ENCODE measurements around the gene LGALS4.
A peak's percentile ranks its signal among the peaks of the same experiment; 100 is the strongest.
"Not testable (repeated sequence)": the region's sequence is repeated elsewhere in the genome, so short reads cannot be mapped to it uniquely, and the experiment has no call there.

The LGALS4 gene

DNA sequence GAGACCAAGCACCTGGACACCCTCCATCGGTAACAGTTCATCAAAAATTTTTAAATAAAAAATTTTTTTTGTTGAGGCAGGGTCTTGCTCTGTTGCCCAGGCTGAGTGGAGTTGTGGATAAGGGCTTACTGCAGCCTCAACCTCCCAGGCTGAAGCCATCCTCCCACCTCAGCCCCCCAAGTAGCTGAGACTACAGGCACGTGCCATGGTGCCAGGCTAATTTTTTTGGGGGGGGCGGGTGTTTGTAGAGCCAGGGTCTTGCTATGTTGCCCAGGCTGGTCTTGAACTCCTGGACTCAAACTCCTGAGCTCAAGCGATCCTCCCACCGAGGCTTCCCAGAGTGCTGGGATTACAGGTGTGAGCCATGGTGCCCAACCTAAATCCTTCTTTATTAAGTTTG, 19.1 kb downstream of the LGALS4 start:
- no peak for ATAC-seq

DNA sequence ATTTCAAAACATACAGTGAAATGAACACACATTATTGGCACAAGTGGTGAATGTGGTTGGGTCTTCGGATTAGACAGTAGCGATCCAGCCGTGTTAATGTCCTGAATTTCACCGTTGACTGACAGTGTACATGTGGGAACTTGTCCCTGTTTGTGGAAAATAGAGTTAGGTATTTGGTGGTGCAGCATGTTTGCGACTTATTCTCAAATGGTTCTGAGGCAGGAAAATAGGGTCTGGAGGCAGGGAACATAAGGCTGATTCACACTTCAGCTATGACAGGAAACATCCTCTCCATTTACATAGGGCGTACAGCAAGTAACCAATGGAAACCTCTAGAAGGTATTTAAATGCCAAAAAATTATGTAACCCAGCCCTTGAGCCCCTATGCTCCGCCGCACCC, 19.6 kb downstream of the LGALS4 start:
- ATAC-seq, result no peak

- peak in 1 of 2 donors; percentile 21 for ATAC-seq
Measured at GRCh38 chr19:38792250-38793111, 20.3 kb downstream of the LGALS4 start.

DNA sequence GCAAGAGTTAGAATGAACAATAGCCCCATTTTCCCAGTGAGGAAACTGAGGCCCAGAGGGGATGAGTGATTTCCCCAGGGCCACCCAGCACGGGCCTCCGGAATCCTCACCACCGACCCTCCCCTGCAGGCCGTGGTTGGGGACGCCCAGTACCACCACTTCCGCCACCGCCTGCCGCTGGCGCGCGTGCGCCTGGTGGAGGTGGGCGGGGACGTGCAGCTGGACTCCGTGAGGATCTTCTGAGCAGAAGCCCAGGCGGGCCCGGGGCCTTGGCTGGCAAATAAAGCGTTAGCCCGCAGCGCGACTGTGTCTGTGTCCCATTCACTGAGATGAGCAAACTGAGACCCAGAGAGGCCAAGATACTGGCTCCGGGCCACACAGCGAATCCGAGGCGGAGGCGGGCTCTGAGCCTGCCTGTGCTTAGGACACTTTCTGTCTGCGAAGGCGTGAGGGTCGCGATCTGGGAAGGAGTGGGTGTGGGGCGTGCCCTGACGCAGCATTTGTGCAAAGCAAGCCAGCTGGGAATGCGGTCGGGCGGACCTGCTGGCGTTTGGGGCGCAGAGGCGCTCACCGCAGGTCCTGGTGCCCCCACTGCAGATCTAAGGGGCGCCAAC, 21.2 kb downstream of the LGALS4 start:
- peak; percentile 90 to 96 for ATAC-seq

DNA sequence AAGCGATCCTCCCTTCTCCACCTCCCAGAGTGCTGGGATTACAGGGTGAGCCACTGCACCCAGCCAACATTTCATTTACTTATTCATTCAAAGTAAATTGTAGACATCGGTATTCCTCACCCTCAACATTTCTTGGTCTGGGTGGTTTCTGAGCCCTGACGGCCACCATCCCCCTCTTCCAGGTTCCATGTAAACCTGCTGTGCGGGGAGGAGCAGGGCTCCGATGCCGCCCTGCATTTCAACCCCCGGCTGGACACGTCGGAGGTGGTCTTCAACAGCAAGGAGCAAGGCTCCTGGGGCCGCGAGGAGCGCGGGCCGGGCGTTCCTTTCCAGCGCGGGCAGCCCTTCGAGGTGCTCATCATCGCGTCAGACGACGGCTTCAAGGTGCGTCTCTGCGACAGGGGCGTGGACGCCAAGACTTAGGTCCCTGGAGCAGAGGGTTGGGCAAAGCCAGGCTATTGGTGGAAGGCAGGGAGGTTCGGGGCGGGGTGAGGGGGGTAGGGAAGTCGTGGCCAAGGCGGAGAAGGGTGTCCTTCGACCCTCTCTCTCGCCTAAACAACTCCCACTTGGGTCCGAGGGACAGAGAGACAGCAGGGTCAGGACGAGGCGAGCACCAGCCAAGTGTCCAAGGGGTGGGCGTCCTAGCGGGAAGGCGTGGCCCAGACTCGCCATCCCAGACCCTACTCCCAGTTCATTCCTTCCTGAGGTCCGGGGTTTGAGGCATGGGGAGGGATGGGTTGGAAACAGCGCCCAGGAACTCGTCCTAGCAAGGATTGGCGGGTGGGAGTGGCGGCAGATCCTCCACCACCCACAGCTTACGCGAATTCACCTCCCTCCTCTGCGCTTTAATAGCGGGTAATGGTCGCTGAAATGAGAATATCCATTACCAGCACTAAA, 22.0 kb downstream of the LGALS4 start:
- not testable (repeated sequence) for ATAC-seq

DNA sequence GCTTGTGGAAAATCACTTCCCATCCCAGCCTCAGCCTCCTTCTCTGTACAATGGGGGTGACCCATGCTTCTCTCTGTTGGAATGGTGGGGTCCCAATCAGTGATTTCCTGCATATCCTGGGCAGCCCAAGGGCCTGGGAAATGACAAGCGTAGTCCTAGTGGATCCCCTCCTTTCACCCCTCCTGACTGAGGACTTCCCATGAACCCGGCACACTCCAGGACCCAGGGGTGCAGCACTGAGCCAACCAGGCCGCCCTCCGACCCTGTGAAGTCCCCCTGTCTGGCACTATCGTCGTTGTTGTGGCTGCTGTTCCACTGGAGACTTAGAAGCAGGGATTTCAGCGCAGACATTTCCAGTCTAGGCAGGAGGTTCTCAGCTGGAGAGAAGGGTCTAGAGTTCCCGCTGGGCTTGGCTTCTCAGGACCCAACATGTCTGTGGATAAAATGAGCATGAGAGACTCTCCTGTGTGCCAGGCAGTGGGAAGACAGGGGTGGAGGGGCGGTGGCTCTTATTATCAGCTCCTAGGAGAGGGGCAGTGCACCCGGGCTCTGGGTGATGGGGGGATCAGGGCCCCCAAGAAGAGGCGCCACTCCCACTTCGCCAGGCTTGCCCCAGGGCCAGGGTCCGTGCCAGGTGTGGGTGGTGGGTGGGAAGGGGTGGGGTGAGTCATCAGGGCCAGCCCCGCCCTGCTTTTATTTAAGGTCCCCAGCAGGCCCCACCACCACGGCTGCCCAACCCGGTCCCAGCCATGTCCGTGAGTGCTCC, 24.1 kb downstream of the LGALS4 start, which contains the start of gene LGALS7B:
LGALS7B (plus strand) TSS at position 723 of the 766 bp plus-strand sequence; CDS start at position 750, 27 bp downstream.
- ATAC-seq, result no peak

GRCh38 chr19:38786572-38787265, 26.0 kb downstream of the LGALS4 start:
- no peak for ATAC-seq

- ATAC-seq, result not testable (repeated sequence)
Measured at GRCh38 chr19:38786061-38786460, 26.7 kb downstream of the LGALS4 start.

GRCh38 chr19:38785187-38785699, 27.5 kb downstream of the LGALS4 start:
- ATAC-seq, result no peak

- ATAC-seq, result no peak
Measured at GRCh38 chr19:38784224-38784623, 28.5 kb downstream of the LGALS4 start.

- not testable (repeated sequence) for ATAC-seq
Measured at GRCh38 chr19:38782212-38782611, 30.5 kb downstream of the LGALS4 start.

DNA sequence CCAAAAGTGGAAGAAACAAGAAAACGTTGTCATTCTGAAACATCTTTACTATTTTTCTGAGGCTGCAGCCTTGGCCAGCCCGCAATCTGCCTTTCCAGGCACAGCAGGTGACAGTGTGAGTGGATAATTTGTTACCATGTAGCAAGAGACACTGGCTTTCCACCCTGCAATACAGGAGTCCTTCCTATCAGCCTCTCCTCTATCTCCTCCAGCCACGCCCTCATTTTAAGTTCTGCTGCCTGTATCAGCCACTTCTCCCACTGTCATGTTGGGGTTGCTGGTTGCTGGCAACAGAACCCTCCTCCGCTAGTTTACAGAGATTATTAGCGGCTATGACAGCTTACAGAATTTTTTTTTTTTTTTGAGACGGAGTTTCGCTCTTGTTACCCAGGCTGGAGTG, 31.7 kb downstream of the LGALS4 start:
- ATAC-seq, result no peak

- ATAC-seq, result no peak
Measured at GRCh38 chr19:38780443-38780842, 32.3 kb downstream of the LGALS4 start.

DNA sequence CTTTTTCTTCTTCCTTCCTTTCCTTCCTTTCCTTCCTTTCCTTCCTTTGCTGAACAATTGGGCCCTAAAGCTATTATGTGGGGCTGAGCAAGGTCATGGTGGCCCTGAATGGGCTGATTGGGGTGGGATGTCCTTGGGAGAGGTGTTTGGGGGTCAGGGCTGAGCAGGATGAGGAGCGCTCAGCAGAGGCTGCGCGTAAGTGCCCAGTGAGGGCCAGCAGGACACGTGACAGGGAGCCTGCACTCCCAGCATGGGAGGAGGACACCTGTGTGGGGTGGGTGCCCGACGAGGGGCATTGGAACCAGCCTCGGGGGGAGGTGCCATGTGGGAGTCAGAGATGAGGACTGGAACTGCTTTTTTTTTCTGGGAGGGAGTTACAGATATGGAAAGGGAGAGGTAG, 34.0 kb downstream of the LGALS4 start:
- ATAC-seq, result no peak

- ATAC-seq, result no peak
Measured at GRCh38 chr19:38774181-38774950, 38.4 kb downstream of the LGALS4 start.

DNA sequence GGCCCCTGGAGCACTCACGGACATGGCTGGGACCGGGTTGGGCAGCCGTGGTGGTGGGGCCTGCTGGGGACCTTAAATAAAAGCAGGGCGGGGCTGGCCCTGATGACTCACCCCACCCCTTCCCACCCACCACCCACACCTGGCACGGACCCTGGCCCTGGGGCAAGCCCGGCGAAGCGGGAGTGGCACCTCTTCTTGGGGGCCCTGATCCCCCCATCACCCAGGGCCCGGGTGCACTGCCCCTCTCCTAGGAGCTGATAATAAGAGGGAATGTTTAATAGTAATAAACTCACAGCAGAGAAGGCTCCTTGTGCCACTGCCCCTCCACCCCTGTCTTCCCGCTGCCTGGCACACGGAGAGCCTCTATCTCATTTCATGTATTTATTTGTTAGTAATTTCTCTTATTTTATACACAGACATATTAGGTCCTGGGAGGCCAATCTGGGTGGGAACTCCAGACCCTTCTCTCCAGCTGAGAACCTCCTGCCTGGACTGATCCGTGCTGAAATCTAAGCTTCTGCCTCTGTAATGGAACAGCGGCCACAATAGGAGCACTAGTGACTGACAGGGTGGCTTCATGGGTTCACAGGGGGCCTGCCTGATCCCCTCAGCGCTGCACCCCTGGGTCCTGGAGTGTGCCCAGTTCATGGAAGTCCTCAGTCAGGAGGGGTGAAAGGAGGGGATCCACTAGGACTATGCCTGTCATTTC, 39.1 kb downstream of the LGALS4 start, which contains the start of gene LGALS7:
LGALS7 (minus strand) TSS at position 49 of the 709 bp plus-strand sequence; CDS start at position 24, 25 bp downstream.
- ATAC-seq, result no peak

GRCh38 chr19:38771569-38771968, 41.2 kb downstream of the LGALS4 start:
- not testable (repeated sequence) for ATAC-seq

DNA sequence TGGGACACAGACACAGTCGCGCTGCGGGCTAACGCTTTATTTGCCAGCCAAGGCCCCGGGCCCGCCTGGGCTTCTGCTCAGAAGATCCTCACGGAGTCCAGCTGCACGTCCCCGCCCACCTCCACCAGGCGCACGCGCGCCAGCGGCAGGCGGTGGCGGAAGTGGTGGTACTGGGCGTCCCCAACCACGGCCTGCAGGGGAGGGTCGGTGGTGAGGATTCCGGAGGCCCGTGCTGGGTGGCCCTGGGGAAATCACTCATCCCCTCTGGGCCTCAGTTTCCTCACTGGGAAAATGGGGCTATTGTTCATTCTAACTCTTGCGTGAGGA, 41.8 kb downstream of the LGALS4 start:
- ATAC-seq, result peak; percentile 84 to 85

- ATAC-seq, result peak in 1 of 2 donors; percentile 19
Measured at GRCh38 chr19:38770228-38770948, 42.4 kb downstream of the LGALS4 start.
